PC-9 (cell line): Measurements from ENCODE around the gene EYA2. TPM values are rescaled to one million over a fixed set of nuclear protein-coding genes. Genes with fewer than 3 reads are reported as not detected.

Source experiments
- BruUV-seq: library from RNA; stranded (reverse); fragments of 400-500 nt; replicated peaks from 2 replicates; lab custom pipeline; 2021; lab: Mats Ljungman, UMichigan
- CTCF ChIA-PET: fragments of 300-600 bp; sonication (Branson Sonifier 250); formaldehyde crosslinking; loops from one replicate; lab custom pipeline; 2022; ENCODE audit warnings: antibody characterized with exemption; lab: Charles Lee
- POLR2A ChIA-PET: fragments of 300-600 bp; sonication (Branson Sonifier 250); formaldehyde crosslinking; loops from one replicate; lab custom pipeline; 2022; ENCODE audit warnings: antibody characterized with exemption; ENCODE audit not compliant: unreplicated experiment; lab: Charles Lee
- DNase-seq, 2 experiments: peaks; one replicate each; pipeline versions ENCODE4 v3.0.0 to v3.0.0-alpha.2; 2015 to 2022; ENCODE audit warnings: mixed read lengths in 1 of 2
- H2AFZ ChIP-seq: fragments of 200-600 bp; sonication (generic); 2 replicates; pipeline ENCODE4 v1.8.1; 2017; ENCODE audit warnings: antibody characterized with exemption
- H3F3A ChIP-seq: fragments of 200-600 bp; sonication (generic); 2 replicates; pipeline ENCODE4 v1.8.1; 2017; ENCODE audit warnings: antibody characterized with exemption, mild to moderate bottlenecking, low read depth; ENCODE audit not compliant: insufficient read depth
- H3K27ac ChIP-seq: fragments of 200-600 bp; sonication (generic); 2 replicates; pipeline ENCODE4 v1.6.1; 2016; ENCODE audit warnings: mixed run types
- H3K27me3 ChIP-seq: fragments of 200-600 bp; sonication (generic); 2 replicates; pipeline ENCODE4 v1.6.1; 2016; ENCODE audit warnings: low read depth, mixed run types; ENCODE audit not compliant: insufficient read depth
- H3K36me3 ChIP-seq: fragments of 200-600 bp; sonication (generic); 2 replicates; pipeline ENCODE4 v1.6.1; 2016; ENCODE audit warnings: low read depth, mixed run types
- H3K4me1 ChIP-seq: fragments of 200-600 bp; sonication (generic); replicated peaks from 2 replicates; pipeline ENCODE4 v1.6.1; 2016; ENCODE audit warnings: mixed run types; ENCODE audit not compliant: insufficient read depth
- H3K4me2 ChIP-seq: fragments of 200-600 bp; sonication (generic); 2 replicates; pipeline ENCODE4 v1.6.1; 2017; ENCODE audit warnings: mixed run types
- H3K4me3 ChIP-seq: fragments of 200-600 bp; sonication (generic); 2 replicates; pipeline ENCODE4 v1.6.1; 2016; ENCODE audit warnings: mixed run types
- H3K79me2 ChIP-seq: fragments of 200-600 bp; sonication (generic); 2 replicates; pipeline ENCODE4 v1.6.1; 2017; ENCODE audit warnings: low read depth, mixed run types
- H3K9me2 ChIP-seq: fragments of 200-600 bp; sonication (generic); 2 replicates; pipeline ENCODE4 v1.8.1; 2017; ENCODE audit warnings: mild to moderate bottlenecking; ENCODE audit not compliant: insufficient read depth
- H3K9me3 ChIP-seq: fragments of 200-600 bp; sonication (generic); 2 replicates; pipeline ENCODE4 v1.8.1; 2016; ENCODE audit warnings: low read depth; ENCODE audit not compliant: insufficient read depth
- H4K20me1 ChIP-seq: fragments of 200-600 bp; sonication (generic); 2 replicates; pipeline ENCODE4 v1.8.1; 2017; ENCODE audit not compliant: insufficient read depth
- CTCF ChIP-seq: fragments of 200-600 bp; sonication (generic); conservative IDR thresholded peaks from 2 replicates; pipeline ENCODE4 v1.6.1; 2017; ENCODE audit warnings: mixed run types, antibody characterized with exemption, mild to moderate bottlenecking, moderate library complexity
- EZH2 ChIP-seq: fragments of 200-600 bp; sonication (generic); IDR thresholded peaks from 2 replicates; pipeline ENCODE4 v1.8.0; 2017; ENCODE audit warnings: antibody characterized with exemption, low read depth
- intact Hi-C: fragments of 100-400 bp; cut with micrococcal nuclease; formaldehyde crosslinking; loops from one replicate; pipeline ENCODE4 v1.10.0; 2022; ENCODE audit not compliant: unreplicated experiment
- total RNA-seq: library from RNA; stranded (reverse); gene quantifications from 2 replicates; pipeline ENCODE4 v1.2.3, GENCODE V29; 2021

EYA2 gene
- total RNA-seq, 1 experiment from 2014 or later = not detected

- Histone ChIP-seq H3K27ac (no peak overlapping the region), H3K4me1 (no peaks in the 10 kb centered on the region)
These were observed 223.6 kb downstream of the EYA2 start for GRCh38 chr20:47118206-47118605.

GRCh38 chr20:47118641-47119040 is 224.0 kb downstream of the EYA2 start:
- POLR2A ChIA-PET = no interaction called here
- Histone ChIP-seq H3F3A (no peaks in the 10 kb centered on the region), H3K4me2 (no peak overlapping the region), H3K4me3 (no peak overlapping the region), H3K9me3 (no peaks in the 10 kb centered on the region), H3K4me1 (peaks cover under 1% of the 10 kb centered on the region; the same call in 1 of the 2 replicates), H3K27me3 (no peaks in the 10 kb centered on the region), H3K79me2 (no peaks in the 10 kb centered on the region), H3K9me2 (no peaks in the 10 kb centered on the region), H3K27ac (no peak overlapping the region), H3K36me3 (no peaks in the 10 kb centered on the region), H4K20me1 (no peaks in the 10 kb centered on the region), H2AFZ (no peak overlapping the region)
- BruUV-seq = no TSS peak
- TF ChIP-seq EZH2 (no peak), CTCF (no peak)
- DNase-seq = no peak
- CTCF ChIA-PET = no interaction called here
- intact Hi-C loops = no loop called here

More at GRCh38 chr20:47118206-47118605, 223.6 kb downstream of the EYA2 start:
- TF ChIP-seq EZH2 (no peak), CTCF (no peak)
- Histone ChIP-seq H3K27me3 (no peaks in the 10 kb centered on the region), H2AFZ (no peak overlapping the region), H3K36me3 (no peaks in the 10 kb centered on the region), H3K9me3 (no peaks in the 10 kb centered on the region), H3K9me2 (no peaks in the 10 kb centered on the region), H3F3A (no peaks in the 10 kb centered on the region), H3K79me2 (no peaks in the 10 kb centered on the region), H3K4me3 (no peak overlapping the region), H4K20me1 (no peaks in the 10 kb centered on the region), H3K4me2 (no peak overlapping the region)
- intact Hi-C loops = no loop called here
- no TSS peak for BruUV-seq
- POLR2A ChIA-PET = no interaction called here
- no peak for DNase-seq
- CTCF ChIA-PET = no interaction called here

- Histone ChIP-seq H3K27me3 (no peaks in the 10 kb centered on the region), H3K9me3 (no peaks in the 10 kb centered on the region), H3K9me2 (no peaks in the 10 kb centered on the region), H3K36me3 (no peaks in the 10 kb centered on the region), H2AFZ (no peak overlapping the region), H3K4me3 (no peak overlapping the region), H3K4me1 (peaks cover 16% of the 10 kb centered on the region), H3K79me2 (no peaks in the 10 kb centered on the region), H3K4me2 (no peak overlapping the region), H3F3A (peaks cover 7% of the 10 kb centered on the region; the same call in 1 of the 2 replicates), H4K20me1 (no peaks in the 10 kb centered on the region), H3K27ac (no peak overlapping the region)
- TF ChIP-seq EZH2 (no peak), CTCF (no peak)
- no peak for DNase-seq
- POLR2A ChIA-PET = no interaction called here
- CTCF ChIA-PET = no interaction called here
- intact Hi-C loops = no loop called here
- BruUV-seq = no TSS peak
These were observed 225.8 kb downstream of the EYA2 start for GRCh38 chr20:47120346-47120936.
